HG03025 (cell line): ENCODE measurements around the gene MTA1.

Experiments
- ATAC-seq: cut with Tn5 transposase; IDR thresholded peaks from one replicate; pipeline ENCODE4 v1.9.1; 2021; ENCODE audit warnings: mild to moderate bottlenecking, moderate library complexity; ENCODE audit not compliant: unreplicated experiment, low FRiP score

MTA1 gene

GRCh38 chr14:105503935-105504692 is 84.5 kb downstream of the MTA1 start:
- no peak for ATAC-seq

GRCh38 chr14:105505101-105505500 is 85.5 kb downstream of the MTA1 start:
- no peak for ATAC-seq

GRCh38 chr14:105507247-105507646 is 87.6 kb downstream of the MTA1 start:
- ATAC-seq = no peak

- no peak for ATAC-seq
These were observed 88.4 kb downstream of the MTA1 start for GRCh38 chr14:105508069-105508468.

GRCh38 chr14:105508601-105509000 is 89.0 kb downstream of the MTA1 start:
- no peak for ATAC-seq

- no peak for ATAC-seq
These were observed 97.5 kb downstream of the MTA1 start for GRCh38 chr14:105517096-105517495.

GRCh38 chr14:105519946-105520698 is 100.5 kb downstream of the MTA1 start:
- no peak for ATAC-seq
